ENCODE data around the gene NGFR.

The NGFR gene

DNA sequence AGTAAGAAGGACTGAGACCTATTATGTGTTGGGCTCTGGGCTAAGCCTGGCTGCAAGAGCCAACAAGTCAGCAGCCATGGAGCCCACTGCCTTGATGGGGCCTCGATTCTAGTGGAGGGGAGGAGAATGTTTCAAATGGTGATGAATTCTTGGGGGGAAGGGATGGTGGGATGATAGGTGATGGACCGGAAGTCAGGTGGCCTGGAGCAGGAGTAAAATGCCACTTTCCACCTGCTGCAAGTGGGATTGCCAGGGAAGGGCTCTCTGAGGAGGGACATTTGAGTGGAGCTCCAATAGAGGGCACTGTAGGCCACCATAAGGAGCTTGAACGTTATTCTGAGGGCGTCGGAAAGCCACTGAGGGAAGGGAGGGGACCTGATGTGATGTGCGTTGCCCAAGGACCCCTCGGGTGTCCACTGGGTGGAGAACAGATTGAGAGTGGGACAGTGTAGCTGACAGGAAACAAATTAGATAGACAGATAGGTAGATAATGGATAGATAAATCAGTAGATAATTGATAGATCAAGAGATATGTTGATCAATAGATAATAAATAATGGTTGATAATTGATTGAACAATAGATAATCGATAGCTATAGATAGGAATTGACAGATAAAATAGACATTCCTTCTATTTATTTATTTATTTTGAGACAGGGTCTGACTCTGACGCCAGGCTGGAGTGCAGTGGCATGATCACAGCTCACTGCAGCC, 62.4 kb downstream of the NGFR start:
- TF ChIP-seq, protein P1, sequence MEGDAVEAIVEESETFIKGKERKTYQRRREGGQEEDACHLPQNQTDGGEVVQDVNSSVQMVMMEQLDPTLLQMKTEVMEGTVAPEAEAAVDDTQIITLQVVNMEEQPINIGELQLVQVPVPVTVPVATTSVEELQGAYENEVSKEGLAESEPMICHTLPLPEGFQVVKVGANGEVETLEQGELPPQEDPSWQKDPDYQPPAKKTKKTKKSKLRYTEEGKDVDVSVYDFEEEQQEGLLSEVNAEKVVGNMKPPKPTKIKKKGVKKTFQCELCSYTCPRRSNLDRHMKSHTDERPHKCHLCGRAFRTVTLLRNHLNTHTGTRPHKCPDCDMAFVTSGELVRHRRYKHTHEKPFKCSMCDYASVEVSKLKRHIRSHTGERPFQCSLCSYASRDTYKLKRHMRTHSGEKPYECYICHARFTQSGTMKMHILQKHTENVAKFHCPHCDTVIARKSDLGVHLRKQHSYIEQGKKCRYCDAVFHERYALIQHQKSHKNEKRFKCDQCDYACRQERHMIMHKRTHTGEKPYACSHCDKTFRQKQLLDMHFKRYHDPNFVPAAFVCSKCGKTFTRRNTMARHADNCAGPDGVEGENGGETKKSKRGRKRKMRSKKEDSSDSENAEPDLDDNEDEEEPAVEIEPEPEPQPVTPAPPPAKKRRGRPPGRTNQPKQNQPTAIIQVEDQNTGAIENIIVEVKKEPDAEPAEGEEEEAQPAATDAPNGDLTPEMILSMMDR (IDR thresholded peaks at IDR 0.05; ENCODE audit: borderline replicate concordance, insufficient read depth, low read depth, low read length), result peak; percentile 73
- no peak overlapping the region for H3K4me3 ChIP-seq (ENCODE audit: low read depth, low read length)

All from GM12875 (cell line).